AG09309 (cell line): Measurements from ENCODE around the gene RNF175.

Source experiments
- DNase-seq: peaks from one replicate; pipeline ENCODE4 v3.0.0-alpha.2; 2010; ENCODE audit warnings: low read depth
- H3K4me3 ChIP-seq: 2 replicates; pipeline ENCODE4 v1.5.1; 2011; ENCODE audit warnings: mild to moderate bottlenecking, low read depth, low read length, moderate library complexity; ENCODE audit not compliant: control insufficient read depth
- CTCF ChIP-seq: IDR thresholded peaks from 2 replicates; pipeline ENCODE4 v1.5.1; 2011; ENCODE audit warnings: mild to moderate bottlenecking, low read depth, low read length, inconsistent platforms; ENCODE audit not compliant: insufficient read depth, control insufficient read depth; ENCODE audit errors: missing control alignments

Gene RNF175

GRCh38 chr4:153765894-153766293, 6.1 kb upstream of the RNF175 start:
- no peak for DNase-seq
- no peak for TF ChIP-seq CTCF
- H3K4me3 ChIP-seq, result no peak overlapping the region

- DNase-seq, result no peak
- no peak for TF ChIP-seq CTCF
- H3K4me3 ChIP-seq, result no peak overlapping the region
These were observed 5.0 kb upstream of the RNF175 start for GRCh38 chr4:153764601-153765368.

GRCh38 chr4:153763404-153763803, 3.6 kb upstream of the RNF175 start:
- no peak overlapping the region for H3K4me3 ChIP-seq
- DNase-seq, result no peak
- peak; percentile 7 for TF ChIP-seq CTCF

- TF ChIP-seq CTCF, result no peak
- peak overlapping the region; percentile 31 for H3K4me3 ChIP-seq
- no peak for DNase-seq
These were observed 977 bp downstream of the RNF175 start for GRCh38 chr4:153758688-153759406.

GRCh38 chr4:153758136-153758535, 1.7 kb downstream of the RNF175 start:
- TF ChIP-seq CTCF, result no peak
- DNase-seq, result no peak
- H3K4me3 ChIP-seq, result no peak overlapping the region

- DNase-seq, result no peak
- H3K4me3 ChIP-seq, result no peak overlapping the region
- no peak for TF ChIP-seq CTCF
These were observed 2.4 kb downstream of the RNF175 start for GRCh38 chr4:153757407-153757806.

GRCh38 chr4:153755186-153755585, 4.6 kb downstream of the RNF175 start:
- no peak for TF ChIP-seq CTCF
- no peak for DNase-seq
- no peak overlapping the region for H3K4me3 ChIP-seq
